HEK293 (cell line): ENCODE results near the gene MSANTD1.

Experiments
- CTCF ChIA-PET: fragments of 350-600 bp; formaldehyde crosslinking; extraction: SDS; loops from one replicate; lab custom pipeline; 2021; ENCODE audit warnings: antibody characterized with exemption; lab: Yijun Ruan, JAX
- POLR2A ChIA-PET: fragments of 300-600 bp; formaldehyde crosslinking; extraction: SDS; loops from one replicate; lab custom pipeline; 2020; ENCODE audit warnings: antibody characterized with exemption, inconsistent platforms; lab: Yijun Ruan, JAX
- H3K27ac ChIP-seq: fragments of 200-500 bp; sonication (Bioruptor generic); 2 replicates; pipeline ENCODE4 v1.5.1; 2014; ENCODE audit warnings: low read depth, low read length, control low read depth, inconsistent platforms; ENCODE audit errors: extremely low read depth
- H3K36me3 ChIP-seq, 2 experiments: fragments of 200-500 bp in 1 of 2; sonication (Bioruptor generic) in 1 of 2; 1 replicate in 1 of 2; 2 replicates in 1 of 2; pipeline ENCODE4 v1.5.1; 2014 to 2017; ENCODE audit warnings: inconsistent platforms in 2 of 2, low read length in 2 of 2; ENCODE audit not compliant: control insufficient read depth in 2 of 2, insufficient read depth in 1 of 2
- H3K4me1 ChIP-seq: fragments of 200-500 bp; sonication (Bioruptor generic); 2 replicates; pipeline ENCODE4 v1.5.1; 2014; ENCODE audit warnings: mild to moderate bottlenecking, low read length, inconsistent platforms; ENCODE audit not compliant: control insufficient read depth, insufficient read depth
- H3K4me3 ChIP-seq: 2 replicates; pipeline ENCODE4 v1.5.1; 2011; ENCODE audit warnings: low read depth, mild to moderate bottlenecking, control low read depth, low read length, moderate library complexity
- H3K9me3 ChIP-seq: fragments of 200-500 bp; sonication (Bioruptor generic); 2 replicates; pipeline ENCODE4 v1.5.1; 2014; ENCODE audit warnings: low read depth, low read length, inconsistent platforms; ENCODE audit not compliant: control insufficient read depth, insufficient read depth
- GLI4 ChIP-seq: fragments of 450-650 bp; formaldehyde crosslinking; IDR thresholded peaks from 2 replicates; pipeline ENCODE4 v1.5.1; 2016; ENCODE audit warnings: missing biosample characterization, missing genetic modification characterization
- MYNN ChIP-seq: fragments of 450-650 bp; formaldehyde crosslinking; IDR thresholded peaks from 2 replicates; pipeline ENCODE4 v1.5.1; 2016; ENCODE audit warnings: missing biosample characterization, missing genetic modification characterization, borderline replicate concordance
- OVOL3 ChIP-seq: fragments of 450-650 bp; formaldehyde crosslinking; IDR thresholded peaks from 2 replicates; pipeline ENCODE4 v1.5.1; 2016; ENCODE audit warnings: missing biosample characterization, missing genetic modification characterization
- REPIN1 ChIP-seq: fragments of 450-650 bp; formaldehyde crosslinking; IDR thresholded peaks from 2 replicates; pipeline ENCODE4 v1.5.1; 2017; ENCODE audit warnings: missing biosample characterization, missing genetic modification characterization, low read depth
- SETDB1 ChIP-seq: IDR thresholded peaks from one replicate; pipeline ENCODE4 v1.6.1; 2017; ENCODE audit warnings: mild to moderate bottlenecking, low read length, moderate library complexity, mixed read lengths; ENCODE audit not compliant: insufficient read length
- SP3 ChIP-seq: fragments of 450-650 bp; formaldehyde crosslinking; IDR thresholded peaks from 2 replicates; pipeline ENCODE4 v1.5.1; 2016; ENCODE audit warnings: missing biosample characterization, missing genetic modification characterization
- SP7 ChIP-seq: fragments of 450-650 bp; formaldehyde crosslinking; IDR thresholded peaks from 2 replicates; pipeline ENCODE4 v1.5.1; 2016; ENCODE audit warnings: missing biosample characterization, missing genetic modification characterization
- ZNF146 ChIP-seq: fragments of 450-650 bp; formaldehyde crosslinking; IDR thresholded peaks from 2 replicates; pipeline ENCODE4 v1.5.1; 2016; ENCODE audit warnings: missing biosample characterization, missing genetic modification characterization
- ZNF302 ChIP-seq: fragments of 450-650 bp; formaldehyde crosslinking; IDR thresholded peaks from 2 replicates; pipeline ENCODE4 v1.5.1; 2016; ENCODE audit warnings: missing biosample characterization, missing genetic modification characterization, low read depth
- ZNF335 ChIP-seq: fragments of 450-650 bp; formaldehyde crosslinking; conservative IDR thresholded peaks from 2 replicates; pipeline ENCODE4 v1.5.1; 2016; ENCODE audit warnings: missing biosample characterization, missing genetic modification characterization
- ZNF404 ChIP-seq: fragments of 450-650 bp; formaldehyde crosslinking; IDR thresholded peaks from 2 replicates; pipeline ENCODE4 v1.5.1; 2017; ENCODE audit warnings: missing biosample characterization, missing genetic modification characterization
- ZNF529 ChIP-seq: fragments of 450-650 bp; formaldehyde crosslinking; IDR thresholded peaks from 2 replicates; pipeline ENCODE4 v1.5.1; 2017; ENCODE audit warnings: missing genetic modification characterization, missing biosample characterization; ENCODE audit not compliant: insufficient replicate concordance
- ZNF585B ChIP-seq: fragments of 450-650 bp; formaldehyde crosslinking; IDR thresholded peaks from 2 replicates; pipeline ENCODE4 v1.5.1; 2016; ENCODE audit warnings: missing biosample characterization, missing genetic modification characterization
- ZNF791 ChIP-seq: fragments of 450-650 bp; formaldehyde crosslinking; IDR thresholded peaks from 2 replicates; pipeline ENCODE4 v1.5.1; 2016; ENCODE audit warnings: missing biosample characterization, missing genetic modification characterization
- ZSCAN30 ChIP-seq: fragments of 450-650 bp; IDR thresholded peaks from 2 replicates; pipeline ENCODE4 v1.5.1; 2018; ENCODE audit warnings: missing biosample characterization, mild to moderate bottlenecking, missing genetic modification characterization, moderate library complexity
- TF ChIP-seq, protein P1 (sequence below): fragments of 450-650 bp; formaldehyde crosslinking; IDR thresholded peaks from 2 replicates; pipeline ENCODE4 v1.5.1; 2016; ENCODE audit warnings: missing biosample characterization, missing genetic modification characterization
- TF ChIP-seq, protein P2 (sequence below): fragments of 450-650 bp; formaldehyde crosslinking; IDR thresholded peaks from 2 replicates; pipeline ENCODE4 v1.5.1; 2016; ENCODE audit warnings: missing biosample characterization, missing genetic modification characterization
- TF ChIP-seq, protein P3 (sequence below): fragments of 450-650 bp; formaldehyde crosslinking; IDR thresholded peaks from 2 replicates; pipeline ENCODE4 v1.5.1; 2017; ENCODE audit warnings: missing biosample characterization, missing genetic modification characterization
- TF ChIP-seq, protein P4 (sequence below): fragments of 450-650 bp; formaldehyde crosslinking; IDR thresholded peaks from 2 replicates; pipeline ENCODE4 v1.5.1; 2017; ENCODE audit warnings: missing biosample characterization, missing genetic modification characterization
- TF ChIP-seq, protein P5 (sequence below): fragments of 450-650 bp; formaldehyde crosslinking; IDR thresholded peaks from 2 replicates; pipeline ENCODE4 v1.5.1; 2016; ENCODE audit warnings: missing biosample characterization, missing genetic modification characterization, low read depth

The MSANTD1 gene

DNA sequence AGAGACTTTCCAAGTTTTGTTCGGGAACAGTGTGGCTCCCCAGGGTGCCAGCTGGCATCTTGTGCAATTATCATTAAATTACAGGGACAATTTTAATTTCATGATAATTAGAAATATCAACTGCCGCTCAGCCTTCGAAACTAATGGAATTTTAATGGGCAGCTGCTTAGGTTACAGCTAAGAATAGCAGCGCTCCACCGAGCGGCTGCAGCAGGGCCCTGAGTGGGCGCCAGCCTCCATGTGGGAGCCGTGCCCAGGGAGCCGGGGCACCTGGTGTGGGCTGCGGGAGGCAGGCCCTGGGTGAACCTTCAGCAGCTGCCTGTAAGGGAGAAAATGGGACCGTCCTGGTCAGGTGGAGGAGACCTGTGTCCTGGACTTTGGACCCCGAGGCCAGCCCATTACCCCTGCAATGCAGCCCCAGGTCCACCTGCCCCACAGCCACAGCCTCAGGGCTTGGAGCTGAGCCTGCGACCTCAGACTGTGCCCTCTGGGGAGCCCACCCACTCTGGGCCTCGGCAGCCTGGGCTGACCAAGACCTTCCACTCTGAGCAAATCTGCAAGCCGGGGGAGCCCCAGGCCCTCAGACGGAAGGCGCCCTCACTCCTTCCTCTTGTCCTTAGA, 21.1 kb downstream of the MSANTD1 start:
- H3K36me3 ChIP-seq, result no peaks in the 10 kb centered on the region
- H3K9me3 ChIP-seq, result no peaks in the 10 kb centered on the region
- TF ChIP-seq ZNF302, result no peak
- no peak for TF ChIP-seq MYNN (tag by site-specific recombination)
- no peak for TF ChIP-seq SP3 (tag by site-specific recombination)
- no peak for TF ChIP-seq ZNF791
- no peak for TF ChIP-seq ZNF529 (tag by site-specific recombination)
- TF ChIP-seq, protein P1, sequence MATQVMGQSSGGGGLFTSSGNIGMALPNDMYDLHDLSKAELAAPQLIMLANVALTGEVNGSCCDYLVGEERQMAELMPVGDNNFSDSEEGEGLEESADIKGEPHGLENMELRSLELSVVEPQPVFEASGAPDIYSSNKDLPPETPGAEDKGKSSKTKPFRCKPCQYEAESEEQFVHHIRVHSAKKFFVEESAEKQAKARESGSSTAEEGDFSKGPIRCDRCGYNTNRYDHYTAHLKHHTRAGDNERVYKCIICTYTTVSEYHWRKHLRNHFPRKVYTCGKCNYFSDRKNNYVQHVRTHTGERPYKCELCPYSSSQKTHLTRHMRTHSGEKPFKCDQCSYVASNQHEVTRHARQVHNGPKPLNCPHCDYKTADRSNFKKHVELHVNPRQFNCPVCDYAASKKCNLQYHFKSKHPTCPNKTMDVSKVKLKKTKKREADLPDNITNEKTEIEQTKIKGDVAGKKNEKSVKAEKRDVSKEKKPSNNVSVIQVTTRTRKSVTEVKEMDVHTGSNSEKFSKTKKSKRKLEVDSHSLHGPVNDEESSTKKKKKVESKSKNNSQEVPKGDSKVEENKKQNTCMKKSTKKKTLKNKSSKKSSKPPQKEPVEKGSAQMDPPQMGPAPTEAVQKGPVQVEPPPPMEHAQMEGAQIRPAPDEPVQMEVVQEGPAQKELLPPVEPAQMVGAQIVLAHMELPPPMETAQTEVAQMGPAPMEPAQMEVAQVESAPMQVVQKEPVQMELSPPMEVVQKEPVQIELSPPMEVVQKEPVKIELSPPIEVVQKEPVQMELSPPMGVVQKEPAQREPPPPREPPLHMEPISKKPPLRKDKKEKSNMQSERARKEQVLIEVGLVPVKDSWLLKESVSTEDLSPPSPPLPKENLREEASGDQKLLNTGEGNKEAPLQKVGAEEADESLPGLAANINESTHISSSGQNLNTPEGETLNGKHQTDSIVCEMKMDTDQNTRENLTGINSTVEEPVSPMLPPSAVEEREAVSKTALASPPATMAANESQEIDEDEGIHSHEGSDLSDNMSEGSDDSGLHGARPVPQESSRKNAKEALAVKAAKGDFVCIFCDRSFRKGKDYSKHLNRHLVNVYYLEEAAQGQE (tag by site-specific recombination), result no peak
- TF ChIP-seq SP7 (tag by site-specific recombination), result no peak
- no peak for TF ChIP-seq ZNF404 (tag by site-specific recombination)
- no peak for TF ChIP-seq ZNF146 (tag by site-specific recombination)
- no peak for TF ChIP-seq GLI4 (tag by site-specific recombination)
- no peak for TF ChIP-seq SETDB1
- TF ChIP-seq, protein P2, sequence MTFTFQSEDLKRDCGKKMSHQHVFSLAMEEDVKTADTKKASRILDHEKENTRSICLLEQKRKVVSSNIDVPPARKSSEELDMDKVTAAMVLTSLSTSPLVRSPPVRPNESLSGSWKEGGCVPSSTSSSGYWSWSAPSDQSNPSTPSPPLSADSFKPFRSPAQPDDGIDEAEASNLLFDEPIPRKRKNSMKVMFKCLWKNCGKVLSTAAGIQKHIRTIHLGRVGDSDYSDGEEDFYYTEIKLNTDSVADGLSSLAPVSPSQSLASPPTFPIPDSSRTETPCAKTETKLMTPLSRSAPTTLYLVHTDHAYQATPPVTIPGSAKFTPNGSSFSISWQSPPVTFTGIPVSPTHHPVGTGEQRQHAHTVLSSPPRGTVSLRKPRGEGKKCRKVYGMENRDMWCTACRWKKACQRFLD (tag by site-specific recombination), result no peak
- TF ChIP-seq, protein P3, sequence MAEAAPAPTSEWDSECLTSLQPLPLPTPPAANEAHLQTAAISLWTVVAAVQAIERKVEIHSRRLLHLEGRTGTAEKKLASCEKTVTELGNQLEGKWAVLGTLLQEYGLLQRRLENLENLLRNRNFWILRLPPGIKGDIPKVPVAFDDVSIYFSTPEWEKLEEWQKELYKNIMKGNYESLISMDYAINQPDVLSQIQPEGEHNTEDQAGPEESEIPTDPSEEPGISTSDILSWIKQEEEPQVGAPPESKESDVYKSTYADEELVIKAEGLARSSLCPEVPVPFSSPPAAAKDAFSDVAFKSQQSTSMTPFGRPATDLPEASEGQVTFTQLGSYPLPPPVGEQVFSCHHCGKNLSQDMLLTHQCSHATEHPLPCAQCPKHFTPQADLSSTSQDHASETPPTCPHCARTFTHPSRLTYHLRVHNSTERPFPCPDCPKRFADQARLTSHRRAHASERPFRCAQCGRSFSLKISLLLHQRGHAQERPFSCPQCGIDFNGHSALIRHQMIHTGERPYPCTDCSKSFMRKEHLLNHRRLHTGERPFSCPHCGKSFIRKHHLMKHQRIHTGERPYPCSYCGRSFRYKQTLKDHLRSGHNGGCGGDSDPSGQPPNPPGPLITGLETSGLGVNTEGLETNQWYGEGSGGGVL (tag by site-specific recombination), result no peak
- TF ChIP-seq, protein P4, sequence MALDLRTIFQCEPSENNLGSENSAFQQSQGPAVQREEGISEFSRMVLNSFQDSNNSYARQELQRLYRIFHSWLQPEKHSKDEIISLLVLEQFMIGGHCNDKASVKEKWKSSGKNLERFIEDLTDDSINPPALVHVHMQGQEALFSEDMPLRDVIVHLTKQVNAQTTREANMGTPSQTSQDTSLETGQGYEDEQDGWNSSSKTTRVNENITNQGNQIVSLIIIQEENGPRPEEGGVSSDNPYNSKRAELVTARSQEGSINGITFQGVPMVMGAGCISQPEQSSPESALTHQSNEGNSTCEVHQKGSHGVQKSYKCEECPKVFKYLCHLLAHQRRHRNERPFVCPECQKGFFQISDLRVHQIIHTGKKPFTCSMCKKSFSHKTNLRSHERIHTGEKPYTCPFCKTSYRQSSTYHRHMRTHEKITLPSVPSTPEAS, result no peak
- TF ChIP-seq ZNF335 (tag by site-specific recombination), result no peak
- no peak for TF ChIP-seq REPIN1 (tag by site-specific recombination)
- TF ChIP-seq, protein P5, sequence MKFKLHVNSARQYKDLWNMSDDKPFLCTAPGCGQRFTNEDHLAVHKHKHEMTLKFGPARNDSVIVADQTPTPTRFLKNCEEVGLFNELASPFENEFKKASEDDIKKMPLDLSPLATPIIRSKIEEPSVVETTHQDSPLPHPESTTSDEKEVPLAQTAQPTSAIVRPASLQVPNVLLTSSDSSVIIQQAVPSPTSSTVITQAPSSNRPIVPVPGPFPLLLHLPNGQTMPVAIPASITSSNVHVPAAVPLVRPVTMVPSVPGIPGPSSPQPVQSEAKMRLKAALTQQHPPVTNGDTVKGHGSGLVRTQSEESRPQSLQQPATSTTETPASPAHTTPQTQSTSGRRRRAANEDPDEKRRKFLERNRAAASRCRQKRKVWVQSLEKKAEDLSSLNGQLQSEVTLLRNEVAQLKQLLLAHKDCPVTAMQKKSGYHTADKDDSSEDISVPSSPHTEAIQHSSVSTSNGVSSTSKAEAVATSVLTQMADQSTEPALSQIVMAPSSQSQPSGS (tag by site-specific recombination), result no peak
- no peak for TF ChIP-seq OVOL3 (tag by site-specific recombination)
- TF ChIP-seq ZNF585B (tag by site-specific recombination), result no peak
- no peak for TF ChIP-seq ZSCAN30 (tag by site-specific recombination)
- H3K27ac ChIP-seq, result no peak overlapping the region
- ChIA-PET CTCF (interaction anchor here (1.7 kb wide), 1 partner anchor 210 kb away, joined by 6 read pairs; no protein-coding TSS in a partner anchor), POLR2A (no interaction called here)
- H3K4me3 ChIP-seq, result no peak overlapping the region
- no peaks in the 10 kb centered on the region for H3K4me1 ChIP-seq
